Vagina (tissue), 2 donors: Measurements from ENCODE around the gene HYCC1. TPM values are rescaled to one million over a fixed set of nuclear protein-coding genes. Genes with fewer than 3 reads are reported as not detected.

Experiments
- DNase-seq, 2 donors: peaks; one replicate each; pipeline ENCODE4 v3.0.0-alpha.2; 2017; ENCODE audit errors: extremely low spot score in 2 of 2
- H3K27ac ChIP-seq: fragments of 200-600 bp; sonication (generic); one replicate; pipeline ENCODE4 v1.5.1; 2019
- H3K27me3 ChIP-seq: fragments of 200-600 bp; sonication (generic); one replicate; pipeline ENCODE4 v1.5.1; 2019
- H3K36me3 ChIP-seq, 2 donors: fragments of 200-600 bp; sonication (generic); one replicate each; pipeline ENCODE4 v1.5.1; 2017 to 2019
- H3K4me1 ChIP-seq: fragments of 200-600 bp; sonication (generic); one replicate; pipeline ENCODE4 v1.5.1; 2019
- H3K4me3 ChIP-seq, 2 donors: fragments of 200-600 bp; sonication (generic); 1 replicate in 1 of 2; 2 replicates in 1 of 2; pipeline ENCODE4 v1.5.1; 2016 to 2019
- H3K9me3 ChIP-seq: fragments of 200-600 bp; sonication (generic); one replicate; pipeline ENCODE4 v1.5.1; 2019
- POLR2A ChIP-seq, 2 donors: fragments of 450-650 bp; IDR thresholded peaks; one replicate each; pipeline ENCODE4 v1.6.1; 2017; ENCODE audit warnings: antibody characterized with exemption in 2 of 2, mild to moderate bottlenecking in 2 of 2, moderate library complexity in 2 of 2
- POLR2AphosphoS5 ChIP-seq, 2 donors: sonication (generic); formaldehyde crosslinking; IDR thresholded peaks; one replicate each; pipeline ENCODE4 v1.9.0; 2017; ENCODE audit warnings: antibody characterized with exemption in 2 of 2, mild to moderate bottlenecking in 2 of 2, low read depth in 1 of 2; ENCODE audit not compliant: insufficient read depth in 1 of 2
- intact Hi-C: fragments of 100-400 bp; cut with DNase I; formaldehyde crosslinking; loops from one replicate; pipeline ENCODE4 v1.15.1; 2023
- total RNA-seq: library from RNA; depleted of rRNA; stranded (reverse); fragments of >200 nt; gene quantifications from one replicate; pipeline ENCODE4 v1.2.3, GENCODE V29; 2016
- TF ChIP-seq, protein P1 (sequence below), 3 experiments: fragments of 450-650 bp in 2 of 3; fragments of 200-600 bp in 1 of 3; sonication (generic) in 1 of 3; IDR thresholded peaks; one replicate each; pipeline ENCODE4 v1.5.1; 2017 to 2019; ENCODE audit warnings: antibody characterized with exemption in 3 of 3, mild to moderate bottlenecking in 2 of 3, moderate library complexity in 2 of 3

The HYCC1 gene
- total RNA-seq, 1 donor from 2014 or later, result 23.6 TPM

GRCh38 chr7:23027261-23027660 is 13.3 kb upstream of the HYCC1 start:
- H3K27me3 ChIP-seq, result no peaks in the 10 kb centered on the region
- DNase-seq, result no peak

GRCh38 chr7:23026164-23026563 is 12.2 kb upstream of the HYCC1 start:
- no peak overlapping the region for H3K27ac ChIP-seq
- H3K36me3 ChIP-seq, result no peaks in the 10 kb centered on the region
- H3K4me1 ChIP-seq, result peaks cover 3% of the 10 kb centered on the region
- intact Hi-C loops, result no loop called here
- H3K27me3 ChIP-seq, result no peaks in the 10 kb centered on the region
- TF ChIP-seq, protein P1, sequence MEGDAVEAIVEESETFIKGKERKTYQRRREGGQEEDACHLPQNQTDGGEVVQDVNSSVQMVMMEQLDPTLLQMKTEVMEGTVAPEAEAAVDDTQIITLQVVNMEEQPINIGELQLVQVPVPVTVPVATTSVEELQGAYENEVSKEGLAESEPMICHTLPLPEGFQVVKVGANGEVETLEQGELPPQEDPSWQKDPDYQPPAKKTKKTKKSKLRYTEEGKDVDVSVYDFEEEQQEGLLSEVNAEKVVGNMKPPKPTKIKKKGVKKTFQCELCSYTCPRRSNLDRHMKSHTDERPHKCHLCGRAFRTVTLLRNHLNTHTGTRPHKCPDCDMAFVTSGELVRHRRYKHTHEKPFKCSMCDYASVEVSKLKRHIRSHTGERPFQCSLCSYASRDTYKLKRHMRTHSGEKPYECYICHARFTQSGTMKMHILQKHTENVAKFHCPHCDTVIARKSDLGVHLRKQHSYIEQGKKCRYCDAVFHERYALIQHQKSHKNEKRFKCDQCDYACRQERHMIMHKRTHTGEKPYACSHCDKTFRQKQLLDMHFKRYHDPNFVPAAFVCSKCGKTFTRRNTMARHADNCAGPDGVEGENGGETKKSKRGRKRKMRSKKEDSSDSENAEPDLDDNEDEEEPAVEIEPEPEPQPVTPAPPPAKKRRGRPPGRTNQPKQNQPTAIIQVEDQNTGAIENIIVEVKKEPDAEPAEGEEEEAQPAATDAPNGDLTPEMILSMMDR (IDR thresholded peaks at IDR 0.05), result no peak
- TF ChIP-seq POLR2A (IDR thresholded peaks at IDR 0.05), result no peak
- no peak for TF ChIP-seq POLR2AphosphoS5 (IDR thresholded peaks at IDR 0.05; ENCODE audit: insufficient read depth in 1 of 2, low read depth in 1 of 2)
- DNase-seq, result no peak
- no peak overlapping the region for H3K4me3 ChIP-seq
- H3K9me3 ChIP-seq, result no peaks in the 10 kb centered on the region

More at GRCh38 chr7:23027261-23027660, 13.3 kb upstream of the HYCC1 start:
- H3K4me1 ChIP-seq, result no peaks in the 10 kb centered on the region
- H3K4me3 ChIP-seq, result no peak overlapping the region
- no peaks in the 10 kb centered on the region for H3K36me3 ChIP-seq
- H3K9me3 ChIP-seq, result no peaks in the 10 kb centered on the region
- no peak overlapping the region for H3K27ac ChIP-seq
- intact Hi-C loops, result no loop called here
- TF ChIP-seq POLR2A (IDR thresholded peaks at IDR 0.05) (no peak), POLR2AphosphoS5 (IDR thresholded peaks at IDR 0.05; ENCODE audit: insufficient read depth in 1 of 2, low read depth in 1 of 2) (no peak)
- TF ChIP-seq, protein P1 (IDR thresholded peaks at IDR 0.05), result no peak

GRCh38 chr7:23024454-23024853 is 10.5 kb upstream of the HYCC1 start:
- Histone ChIP-seq H3K9me3 (no peaks in the 10 kb centered on the region), H3K27ac (no peak overlapping the region), H3K4me3 (no peak overlapping the region), H3K27me3 (no peaks in the 10 kb centered on the region), H3K4me1 (peaks cover 15% of the 10 kb centered on the region), H3K36me3 (no peaks in the 10 kb centered on the region)
- intact Hi-C loops, result no loop called here
- no peak for TF ChIP-seq POLR2AphosphoS5 (IDR thresholded peaks at IDR 0.05; ENCODE audit: insufficient read depth in 1 of 2, low read depth in 1 of 2)
- no peak for TF ChIP-seq POLR2A (IDR thresholded peaks at IDR 0.05)
- TF ChIP-seq, protein P1 (IDR thresholded peaks at IDR 0.05), result no peak
- DNase-seq, result no peak

GRCh38 chr7:23022851-23023250 is 8.9 kb upstream of the HYCC1 start:
- Histone ChIP-seq H3K4me3 (no peak overlapping the region), H3K27ac (peak overlapping the region; percentile 3), H3K27me3 (no peaks in the 10 kb centered on the region), H3K36me3 (no peaks in the 10 kb centered on the region), H3K9me3 (no peaks in the 10 kb centered on the region), H3K4me1 (peaks cover 15% of the 10 kb centered on the region)
- DNase-seq, result no peak
- TF ChIP-seq POLR2A (IDR thresholded peaks at IDR 0.05) (no peak), POLR2AphosphoS5 (IDR thresholded peaks at IDR 0.05; ENCODE audit: insufficient read depth in 1 of 2, low read depth in 1 of 2) (no peak)
- TF ChIP-seq, protein P1 (IDR thresholded peaks at IDR 0.05), result no peak
- intact Hi-C loops, result no loop called here

GRCh38 chr7:23022258-23022769 is 8.4 kb upstream of the HYCC1 start:
- TF ChIP-seq POLR2AphosphoS5 (IDR thresholded peaks at IDR 0.05; ENCODE audit: insufficient read depth in 1 of 2, low read depth in 1 of 2) (no peak), POLR2A (IDR thresholded peaks at IDR 0.05) (no peak)
- TF ChIP-seq, protein P1 (IDR thresholded peaks at IDR 0.05), result no peak
- DNase-seq, result no peak
- intact Hi-C loops, result no loop called here
- H3K27ac ChIP-seq, result peak overlapping the region; percentile 3
- H3K4me3 ChIP-seq, result no peak overlapping the region
- no peaks in the 10 kb centered on the region for H3K27me3 ChIP-seq
- H3K9me3 ChIP-seq, result no peaks in the 10 kb centered on the region
- peaks cover 15% of the 10 kb centered on the region for H3K4me1 ChIP-seq
- no peaks in the 10 kb centered on the region for H3K36me3 ChIP-seq
